Measurements from ENCODE around the gene CERK.
"Not testable (repeated sequence)": the region's sequence is repeated elsewhere in the genome, so short reads cannot be mapped to it uniquely, and the experiment has no call there.

Gene CERK

GRCh38 chr22:46639843-46640242, 98.2 kb downstream of the CERK start:
- DNase-seq: no peak

GRCh38 chr22:46638601-46639431, 99.2 kb downstream of the CERK start:
- DNase-seq: no peak

- no peak for DNase-seq
These were observed 100.1 kb downstream of the CERK start for GRCh38 chr22:46637711-46638600.

DNA sequence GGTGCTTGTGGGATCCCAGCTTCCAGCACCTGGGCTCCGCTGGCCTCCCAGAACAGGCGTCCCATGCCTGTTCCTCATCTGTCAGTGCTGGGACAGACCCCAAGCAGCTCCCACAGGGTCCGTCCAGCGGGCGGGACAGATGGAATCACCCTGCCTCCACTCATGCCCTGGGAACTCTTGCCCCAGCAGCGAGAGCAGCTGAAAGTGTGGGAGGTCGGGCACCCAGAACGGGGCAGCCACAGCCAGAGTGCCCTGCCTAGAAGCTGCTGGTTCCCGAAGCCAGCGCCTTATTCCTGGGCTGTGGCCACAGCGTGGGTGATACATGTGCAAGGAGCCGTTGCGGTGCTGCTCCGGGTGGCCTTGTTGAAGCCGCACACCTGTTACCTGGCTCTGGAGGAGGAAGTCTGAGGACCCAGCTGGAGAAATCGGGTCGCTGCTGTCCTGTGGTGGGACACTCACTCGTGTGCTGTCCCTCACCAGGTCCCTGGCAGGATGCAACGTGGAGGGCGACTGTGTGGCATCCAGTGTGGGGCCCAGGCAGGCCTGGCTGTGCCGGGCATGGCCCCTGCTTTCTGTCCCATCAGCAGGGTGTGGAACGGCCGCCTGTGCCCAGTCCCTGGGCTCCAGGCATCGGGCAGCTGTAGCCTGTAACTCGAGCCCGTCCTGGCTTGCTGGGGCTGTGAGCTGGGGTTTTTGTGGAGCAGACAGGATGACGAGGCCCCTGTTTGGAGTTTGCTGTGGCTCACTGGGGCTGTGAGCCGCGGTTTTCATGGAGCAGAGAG, 101.6 kb downstream of the CERK start:
- DNase-seq: no peak

- DNase-seq: no peak
These were observed 102.3 kb downstream of the CERK start for GRCh38 chr22:46635756-46636155.

DNA sequence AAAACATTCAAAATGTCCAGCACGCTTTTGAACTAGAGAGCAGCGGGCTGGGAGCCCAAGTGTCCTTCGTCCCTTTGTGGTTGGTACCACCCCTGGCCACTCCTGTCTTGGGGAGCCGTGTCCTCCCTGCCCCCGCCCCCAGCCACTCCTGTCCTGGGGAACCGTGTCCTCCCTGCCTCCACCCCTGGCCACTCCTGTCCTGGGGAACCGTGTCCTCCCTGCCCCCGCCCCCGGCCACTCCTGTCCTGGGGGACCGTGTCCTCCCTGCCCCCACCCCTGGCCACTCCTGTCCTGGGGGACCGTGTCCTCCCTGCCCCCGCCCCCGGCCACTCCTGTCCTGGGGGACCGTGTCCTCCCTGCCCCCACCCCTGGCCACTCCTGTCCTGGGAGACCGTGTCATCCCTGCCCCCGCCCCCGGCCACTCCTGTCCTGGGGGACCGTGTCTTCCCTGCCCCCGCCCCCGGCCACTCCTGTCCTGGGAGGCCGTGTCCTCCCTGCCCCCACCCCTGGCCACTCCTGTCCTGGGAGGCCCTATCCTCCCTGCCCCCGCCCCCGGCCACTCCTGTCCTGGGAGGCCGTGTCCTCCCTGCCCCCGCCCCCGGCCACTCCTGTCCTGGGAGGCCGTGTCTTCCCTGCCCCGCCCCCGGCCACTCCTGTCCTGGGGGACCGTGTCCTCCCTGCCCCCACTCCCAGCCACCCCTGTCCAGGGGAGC, 102.9 kb downstream of the CERK start:
- DNase-seq: not testable (repeated sequence)
